Thyroid gland (tissue), 4 donors: Measurements from ENCODE around the gene CNNM3. TPM values are rescaled to one million over a fixed set of nuclear protein-coding genes. Genes with fewer than 3 reads are reported as not detected.
"Not testable (repeated sequence)": the region's sequence is repeated elsewhere in the genome, so short reads cannot be mapped to it uniquely, and the experiment has no call there.

Source experiments
- DNase-seq, 2 donors: peaks; one replicate each; pipeline ENCODE4 v3.0.0-alpha.2; 2019
- H3K27ac ChIP-seq, 3 donors: fragments of 200-600 bp; sonication (generic); 1 replicate in 2 of 3; 2 replicates in 1 of 3; pipeline ENCODE4 v1.5.1; 2016 to 2019; ENCODE audit warnings: mild to moderate bottlenecking in 1 of 3, moderate library complexity in 1 of 3
- H3K27me3 ChIP-seq: fragments of 200-600 bp; sonication (generic); one replicate; pipeline ENCODE4 v1.5.1; 2019
- H3K36me3 ChIP-seq, 2 donors: fragments of 200-600 bp; sonication (generic); one replicate each; pipeline ENCODE4 v1.5.1; 2016 to 2019
- H3K4me1 ChIP-seq, 2 donors: fragments of 200-600 bp; sonication (generic); one replicate each; pipeline ENCODE4 v1.5.1; 2017 to 2019
- H3K4me3 ChIP-seq, 3 donors: fragments of 200-600 bp; sonication (generic); replicated peaks in 1 of 3; 1 replicate in 2 of 3; 2 replicates in 1 of 3; pipeline ENCODE4 v1.5.1; 2016; ENCODE audit warnings: mild to moderate bottlenecking in 1 of 3
- H3K9me3 ChIP-seq: fragments of 200-600 bp; sonication (generic); one replicate; pipeline ENCODE4 v1.5.1; 2017
- POLR2A ChIP-seq, 2 donors: fragments of 450-650 bp; IDR thresholded peaks; one replicate each; pipeline ENCODE4 v1.6.1; 2017; ENCODE audit warnings: antibody characterized with exemption in 2 of 2, mild to moderate bottlenecking in 2 of 2, moderate library complexity in 1 of 2
- WGBS, 2 donors: methylation state at CpG; one replicate each; pipeline ENCODE4 v1.1.5; 2017; 5-methylcytosine and 5-hydroxymethylcytosine counted together
- intact Hi-C: fragments of 100-400 bp; cut with DNase I; formaldehyde crosslinking; loops from one replicate; pipeline ENCODE4 v1.15.1; 2023
- total RNA-seq, 4 donors: library from RNA; depleted of rRNA; stranded (reverse); fragments of >200 nt; gene quantifications; one replicate each; pipeline ENCODE4 v1.2.3, GENCODE V29; 2016
- TF ChIP-seq, protein P1 (sequence below), 6 experiments: fragments of 200-600 bp in 3 of 6; fragments of 450-650 bp in 3 of 6; sonication (generic) in 3 of 6; IDR thresholded peaks; one replicate each; pipeline ENCODE4 v1.5.1; 2016 to 2019; ENCODE audit warnings: antibody characterized with exemption in 6 of 6, mild to moderate bottlenecking in 2 of 6, inconsistent platforms in 1 of 6, moderate library complexity in 1 of 6

CNNM3 gene
- total RNA-seq, 4 donors from 2014 or later, result 18.2 to 22.8 (median 20.4) TPM

DNA sequence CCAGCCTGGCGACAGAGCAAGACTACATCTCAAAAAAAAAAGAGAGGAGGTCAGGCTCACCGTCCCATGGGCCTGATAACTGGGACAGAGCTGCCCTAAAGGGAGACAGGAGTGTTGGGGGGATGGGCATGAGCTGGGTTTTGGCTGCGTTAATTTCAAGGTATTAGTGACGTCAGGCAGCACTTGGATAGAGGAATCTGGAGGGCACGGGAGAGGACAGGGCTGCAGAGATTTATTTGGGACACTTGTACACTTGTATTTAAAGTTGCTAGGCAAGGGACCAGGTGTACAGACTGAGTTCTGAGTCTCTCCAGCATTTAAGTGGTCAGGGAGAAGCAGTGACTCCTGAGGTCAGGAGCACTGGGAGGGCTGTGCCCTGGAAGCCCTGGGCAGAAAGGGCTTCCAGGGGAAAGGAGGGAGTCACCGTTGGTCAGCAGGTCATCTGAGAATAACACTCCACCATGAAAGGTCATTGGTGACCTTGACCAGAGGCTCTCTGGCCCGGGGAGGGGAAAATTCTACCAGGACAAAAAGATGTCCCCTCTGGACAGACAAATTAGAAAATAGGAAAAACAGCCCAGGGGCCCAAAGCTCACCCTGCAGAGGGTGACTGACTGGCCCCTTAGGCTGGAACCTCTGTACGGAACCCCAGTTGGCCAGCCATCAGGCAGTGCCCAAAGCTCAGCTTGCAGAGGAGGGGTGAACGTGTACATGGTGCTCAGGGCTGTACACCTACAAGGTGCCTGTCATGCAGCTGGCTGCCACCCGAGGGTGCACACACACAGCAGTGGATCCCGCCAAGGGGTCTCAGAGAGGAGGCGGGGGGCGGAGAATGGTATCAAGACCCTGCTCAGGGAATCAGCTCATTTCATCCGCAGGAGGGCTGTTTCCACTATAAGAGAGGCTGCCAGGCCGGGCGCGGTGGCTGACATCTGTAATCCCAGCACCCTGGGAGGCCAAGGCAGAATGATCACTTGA is 23.0 kb upstream of the CNNM3 start:
- Histone ChIP-seq H3K27ac (peak overlapping the region in 2 of 3 donors; percentile 24 to 38), H3K36me3 (peaks cover 0 to 4% of the 10 kb centered on the region in 2 donors), H3K9me3 (no peaks in the 10 kb centered on the region), H3K27me3 (no peaks in the 10 kb centered on the region), H3K4me3 (no peak overlapping the region), H3K4me1 (peaks cover 19 to 20% of the 10 kb centered on the region in 2 donors)
- TF ChIP-seq POLR2A (IDR thresholded peaks at IDR 0.05), result no peak
- TF ChIP-seq, protein P1, sequence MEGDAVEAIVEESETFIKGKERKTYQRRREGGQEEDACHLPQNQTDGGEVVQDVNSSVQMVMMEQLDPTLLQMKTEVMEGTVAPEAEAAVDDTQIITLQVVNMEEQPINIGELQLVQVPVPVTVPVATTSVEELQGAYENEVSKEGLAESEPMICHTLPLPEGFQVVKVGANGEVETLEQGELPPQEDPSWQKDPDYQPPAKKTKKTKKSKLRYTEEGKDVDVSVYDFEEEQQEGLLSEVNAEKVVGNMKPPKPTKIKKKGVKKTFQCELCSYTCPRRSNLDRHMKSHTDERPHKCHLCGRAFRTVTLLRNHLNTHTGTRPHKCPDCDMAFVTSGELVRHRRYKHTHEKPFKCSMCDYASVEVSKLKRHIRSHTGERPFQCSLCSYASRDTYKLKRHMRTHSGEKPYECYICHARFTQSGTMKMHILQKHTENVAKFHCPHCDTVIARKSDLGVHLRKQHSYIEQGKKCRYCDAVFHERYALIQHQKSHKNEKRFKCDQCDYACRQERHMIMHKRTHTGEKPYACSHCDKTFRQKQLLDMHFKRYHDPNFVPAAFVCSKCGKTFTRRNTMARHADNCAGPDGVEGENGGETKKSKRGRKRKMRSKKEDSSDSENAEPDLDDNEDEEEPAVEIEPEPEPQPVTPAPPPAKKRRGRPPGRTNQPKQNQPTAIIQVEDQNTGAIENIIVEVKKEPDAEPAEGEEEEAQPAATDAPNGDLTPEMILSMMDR (IDR thresholded peaks at IDR 0.05), result no peak
- peak; percentile 50 to 62 for DNase-seq
- 81 to 82% methylated on average over 13 to 15 of the region's 17 CpGs for WGBS, 2 donors
- intact Hi-C loops, result no loop called here

- no peak for DNase-seq
- intact Hi-C loops, result no loop called here
- Histone ChIP-seq H3K9me3 (no peaks in the 10 kb centered on the region), H3K27ac (no peak overlapping the region), H3K4me1 (peaks cover 11 to 12% of the 10 kb centered on the region in 2 donors), H3K36me3 (peaks cover 0 to 4% of the 10 kb centered on the region in 2 donors), H3K27me3 (no peaks in the 10 kb centered on the region), H3K4me3 (no peak overlapping the region)
- TF ChIP-seq, protein P1 (IDR thresholded peaks at IDR 0.05), result no peak
- no peak for TF ChIP-seq POLR2A (IDR thresholded peaks at IDR 0.05)
- 95 to 97% methylated on average over 5 to 6 of the region's 6 CpGs for WGBS, 2 donors
Measured at GRCh38 chr2:96795076-96795475, 21.0 kb upstream of the CNNM3 start.

DNA sequence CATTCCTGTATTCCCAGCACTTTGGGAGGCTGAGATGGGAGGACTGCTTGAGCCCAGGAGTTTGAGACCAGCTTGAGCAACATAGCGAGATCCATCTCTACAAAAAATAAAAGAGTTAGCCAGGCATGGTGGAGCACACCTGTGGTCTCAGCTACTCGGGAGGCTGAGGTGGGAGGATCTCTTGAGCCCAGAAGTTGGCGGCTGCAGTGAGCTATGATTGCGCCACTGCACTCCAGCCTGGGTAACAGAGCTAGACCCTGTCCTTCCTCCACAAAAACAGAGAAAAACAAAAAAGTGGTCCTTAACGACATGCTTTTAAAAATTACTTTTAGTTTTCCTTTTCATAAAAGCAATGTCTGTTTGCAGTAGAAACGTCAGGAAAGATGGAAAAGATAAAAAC is 19.6 kb upstream of the CNNM3 start:
- intact Hi-C loops, H3K4me3 ChIP-seq, DNase-seq, H3K27me3 ChIP-seq, H3K27ac ChIP-seq, H3K36me3 ChIP-seq, H3K9me3 ChIP-seq: not testable (repeated sequence)
- H3K4me1 ChIP-seq, result peaks cover 15% of the 10 kb centered on the region in 2 donors
- WGBS, 2 donors, result 91 to 95% methylated on average over 6 of the region's 6 CpGs

DNA sequence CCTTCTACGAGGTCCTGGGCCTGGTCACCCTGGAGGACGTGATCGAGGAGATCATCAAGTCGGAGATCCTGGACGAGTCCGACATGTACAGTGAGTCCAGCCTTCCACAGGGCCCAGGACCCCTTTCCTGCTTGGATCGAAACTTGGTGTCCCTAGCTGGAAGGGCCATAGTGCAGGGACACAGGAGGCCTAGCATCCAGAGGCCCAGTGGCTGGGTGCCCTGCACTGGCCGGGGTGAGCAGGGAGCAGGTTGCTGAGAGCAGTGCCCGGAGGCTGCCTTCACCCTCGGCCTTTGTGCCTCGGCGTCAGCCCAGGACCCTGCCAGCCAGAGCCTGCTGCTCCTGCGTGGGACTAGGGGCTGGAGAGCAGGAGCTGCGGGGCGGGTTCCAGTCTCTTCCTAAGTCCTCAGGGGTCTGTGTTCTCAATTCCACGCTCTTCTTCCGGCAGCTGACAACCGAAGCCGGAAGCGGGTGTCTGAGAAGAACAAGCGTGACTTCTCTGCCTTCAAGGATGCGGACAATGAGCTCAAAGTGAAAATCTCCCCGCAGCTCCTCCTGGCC is 18.9 kb upstream of the CNNM3 start:
- Histone ChIP-seq H3K4me1 (peaks cover 15% of the 10 kb centered on the region in 2 donors), H3K27ac (no peak overlapping the region), H3K9me3 (no peaks in the 10 kb centered on the region), H3K4me3 (no peak overlapping the region), H3K36me3 (peaks cover 0 to 4% of the 10 kb centered on the region in 2 donors), H3K27me3 (no peaks in the 10 kb centered on the region)
- no peak for DNase-seq
- 95 to 97% methylated on average over 18 to 22 of the region's 23 CpGs for WGBS, 2 donors
- intact Hi-C loops, result no loop called here
- TF ChIP-seq, protein P1 (IDR thresholded peaks at IDR 0.05), result no peak
- no peak for TF ChIP-seq POLR2A (IDR thresholded peaks at IDR 0.05)

- H3K27ac ChIP-seq, result no peak overlapping the region
- H3K36me3 ChIP-seq, result peaks cover 0 to 4% of the 10 kb centered on the region in 2 donors
- TF ChIP-seq POLR2A (IDR thresholded peaks at IDR 0.05), result no peak
- TF ChIP-seq, protein P1 (IDR thresholded peaks at IDR 0.05), result no peak
- no peak for DNase-seq
- H3K9me3 ChIP-seq, result no peaks in the 10 kb centered on the region
- H3K27me3 ChIP-seq, result no peaks in the 10 kb centered on the region
- H3K4me1 ChIP-seq, result peaks cover 3 to 4% of the 10 kb centered on the region in 2 donors
- 92 to 93% methylated on average over 18 to 23 of the region's 23 CpGs for WGBS, 2 donors
- H3K4me3 ChIP-seq, result no peak overlapping the region
- intact Hi-C loops, result no loop called here
Measured at GRCh38 chr2:96798733-96799622, 17.1 kb upstream of the CNNM3 start.
